ENCODE measurements around the gene LRMDA.

The LRMDA gene

DNA sequence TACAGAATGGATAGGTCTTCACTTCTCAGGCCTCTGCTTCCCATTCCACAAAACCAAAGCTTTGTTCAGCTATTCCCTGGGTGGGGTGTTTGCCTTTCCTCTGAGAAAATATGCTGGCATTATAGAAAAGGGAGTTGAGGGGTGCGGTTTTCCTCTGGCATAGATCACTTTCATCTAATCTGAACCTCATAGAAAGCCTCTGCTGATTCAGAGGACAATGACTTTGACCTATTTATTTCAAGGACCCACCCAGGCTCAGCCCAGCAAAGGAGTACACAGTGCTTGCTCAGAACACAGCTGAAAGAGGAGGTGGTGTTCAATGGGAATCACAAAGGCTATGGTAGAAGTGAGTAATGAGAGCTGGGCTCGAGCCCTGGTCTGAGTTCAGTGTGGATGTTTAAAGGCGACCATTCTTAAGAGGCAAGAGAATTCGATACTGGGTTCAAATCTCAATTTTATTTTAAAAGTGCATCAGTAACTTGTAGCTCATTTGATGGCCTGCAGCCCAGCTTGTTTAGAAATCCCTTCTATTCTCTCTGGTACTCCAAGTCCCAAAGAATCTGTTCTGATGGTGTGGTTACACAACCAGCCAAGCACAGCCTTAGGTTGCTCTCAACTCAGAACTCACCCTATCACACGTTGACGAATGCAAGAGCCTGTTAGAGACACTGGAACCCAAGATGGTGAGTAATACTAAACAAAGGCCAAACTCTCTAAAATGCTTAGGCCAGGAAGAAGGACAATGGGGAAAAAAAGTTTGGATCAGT is 1012.8 kb downstream of the LRMDA start:
- DNase-seq = no peak

DNA sequence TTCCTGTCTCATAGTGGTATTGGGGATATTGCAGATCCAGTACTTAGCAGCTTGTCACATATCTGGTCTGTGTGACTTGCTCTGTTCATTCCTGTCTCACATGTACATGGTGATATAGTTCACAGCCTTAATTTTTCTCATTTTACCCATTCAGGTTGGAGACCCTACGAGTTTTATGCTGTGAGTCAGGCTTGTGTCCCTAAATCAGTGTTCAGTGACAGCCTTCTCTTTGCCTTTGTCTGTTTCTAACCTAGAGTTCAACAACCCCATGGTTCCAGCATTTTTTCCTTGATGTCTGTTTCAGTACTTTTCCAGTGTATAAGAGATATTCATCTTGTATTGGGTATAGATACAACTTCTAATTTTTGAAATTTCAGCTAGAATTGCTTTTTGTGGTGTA is 1016.2 kb downstream of the LRMDA start:
- no peak for DNase-seq

DNA sequence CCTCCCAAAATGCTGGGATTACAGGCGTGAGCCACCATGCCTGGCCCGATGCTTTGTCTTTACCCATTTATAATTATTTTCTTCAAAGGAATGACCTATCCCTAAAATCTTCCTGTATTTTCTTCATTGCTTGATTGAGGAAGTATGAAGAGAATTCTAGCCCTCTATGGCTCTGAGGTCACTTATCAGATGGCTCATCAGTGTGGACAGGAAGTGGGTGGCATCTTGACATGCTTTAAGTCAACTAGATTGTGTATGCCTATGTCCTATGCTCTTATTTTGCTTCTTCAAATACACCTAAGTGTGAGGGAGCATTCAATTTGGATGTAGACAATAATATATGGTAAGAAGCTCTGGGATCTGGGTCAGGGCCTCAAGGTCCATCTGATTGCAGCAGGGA is 1020.5 kb downstream of the LRMDA start:
- no peak for DNase-seq

DNA sequence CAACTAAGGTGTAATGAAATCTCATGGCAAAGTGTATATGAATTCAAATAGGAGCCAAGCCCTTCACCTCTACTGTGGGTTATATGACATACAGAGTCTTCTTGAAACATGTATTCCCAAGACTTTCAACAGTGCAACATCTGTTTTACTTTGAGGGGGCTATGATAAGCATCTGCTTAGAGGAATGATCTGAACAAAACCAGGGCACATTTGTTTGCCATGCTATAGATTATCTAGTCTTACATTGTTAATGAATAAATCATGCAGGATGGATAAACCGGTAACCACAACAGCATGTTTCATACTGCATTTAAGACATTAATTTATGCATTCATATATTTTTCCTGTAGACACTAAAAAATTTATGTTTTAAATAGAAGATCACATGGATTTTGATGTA is 1021.9 kb downstream of the LRMDA start:
- DNase-seq = no peak

DNA sequence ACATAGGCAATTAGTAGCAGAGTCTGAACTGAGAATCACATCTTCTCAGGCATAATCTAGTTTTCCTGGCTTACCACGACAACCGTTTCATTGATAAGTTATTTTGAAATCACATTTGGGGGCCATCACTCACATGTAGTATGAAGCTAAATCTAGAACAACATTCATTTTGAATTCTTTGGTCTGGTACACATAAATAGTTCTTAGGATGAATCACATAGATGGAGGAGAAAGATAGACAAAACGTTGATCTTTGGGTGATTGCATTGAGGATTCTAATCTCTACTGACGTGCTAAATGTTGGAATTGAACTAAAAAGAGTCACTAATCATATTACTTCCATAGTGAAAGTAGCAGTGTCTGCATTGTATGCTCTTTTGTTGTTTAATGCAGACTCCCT is 1022.6 kb downstream of the LRMDA start:
- no peak for DNase-seq

DNA sequence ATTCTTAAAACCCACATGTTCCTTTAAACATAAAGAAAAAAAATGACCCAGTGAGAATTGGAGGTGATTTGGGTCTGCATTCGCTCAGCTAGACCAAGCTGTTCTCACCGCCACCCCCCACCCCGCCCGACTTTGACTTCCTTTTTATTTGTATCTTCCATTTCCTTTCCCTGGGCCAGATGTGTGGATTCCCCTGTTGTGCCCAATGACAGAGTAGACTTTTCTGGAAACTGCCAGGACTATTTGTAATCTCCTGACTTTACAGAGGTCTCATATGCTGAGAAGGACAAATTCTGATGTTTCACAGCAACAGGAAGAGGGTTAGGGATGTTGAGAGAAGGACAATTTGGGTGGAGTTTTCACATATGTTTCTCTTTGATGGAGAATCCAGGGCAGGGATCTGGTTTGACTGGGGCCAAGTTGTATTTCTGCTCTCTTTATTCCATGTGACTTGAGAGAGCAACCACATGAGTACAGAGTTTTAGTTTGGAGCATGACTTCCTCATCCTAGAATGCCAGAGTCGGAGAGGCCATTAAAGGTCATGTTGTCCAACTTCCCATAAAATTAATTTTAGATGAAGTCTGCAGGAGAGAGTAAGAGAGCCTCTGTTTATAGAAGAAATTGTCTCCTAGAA is 1023.2 kb downstream of the LRMDA start:
- no peak for DNase-seq

DNA sequence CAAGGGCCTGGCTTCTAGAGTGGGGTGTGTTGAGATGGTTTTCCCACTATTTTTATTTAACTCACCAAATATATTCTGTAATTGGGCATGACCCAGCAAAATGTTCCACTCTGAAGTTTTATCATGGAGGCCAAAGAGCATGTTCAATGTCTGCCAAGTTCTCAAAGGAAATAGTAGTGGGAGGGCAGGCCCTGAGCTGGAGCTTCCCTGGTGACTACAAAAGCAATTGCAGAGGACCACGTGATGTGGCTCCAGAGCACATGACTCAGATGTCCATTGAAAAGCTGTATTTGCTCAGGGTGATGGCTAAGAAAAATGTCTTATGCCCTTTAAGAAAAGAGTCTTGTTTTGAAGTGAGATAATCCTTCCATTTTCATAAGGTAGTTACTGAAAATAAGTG is 1024.8 kb downstream of the LRMDA start:
- no peak for DNase-seq

DNA sequence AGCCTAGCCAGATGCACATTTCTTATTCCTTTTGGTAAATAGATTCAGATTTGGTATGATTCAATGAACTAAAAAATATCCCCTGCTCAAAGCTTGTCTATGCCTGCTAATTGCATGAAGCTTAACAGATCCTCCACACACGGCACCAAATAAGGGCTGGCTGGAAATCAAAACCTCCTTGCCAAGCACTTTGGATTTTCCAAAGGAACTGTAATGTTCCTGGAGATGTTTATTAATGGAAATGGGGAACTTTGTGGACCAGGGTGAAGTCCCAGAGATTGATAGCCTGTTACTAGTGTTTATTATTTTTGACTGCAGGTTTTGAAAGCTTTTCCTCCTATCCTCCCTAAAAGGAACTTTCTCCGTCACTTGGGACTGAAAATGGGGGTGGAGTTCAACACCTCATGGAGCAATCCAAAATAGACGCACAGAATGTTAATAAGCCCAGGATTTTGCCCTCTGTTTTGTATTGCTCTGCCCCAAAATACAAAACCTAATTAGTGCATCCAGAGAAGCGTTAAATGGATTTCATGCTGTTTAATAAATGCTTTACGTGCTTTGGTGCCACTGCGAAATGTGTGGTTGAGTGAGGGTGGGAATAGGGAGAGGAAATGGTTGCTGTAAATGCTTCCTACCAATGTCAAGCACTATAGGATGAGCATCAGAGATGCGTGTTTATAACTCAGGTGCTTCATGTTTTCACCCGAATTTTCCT is 1027.7 kb downstream of the LRMDA start:
- no peak for DNase-seq

DNA sequence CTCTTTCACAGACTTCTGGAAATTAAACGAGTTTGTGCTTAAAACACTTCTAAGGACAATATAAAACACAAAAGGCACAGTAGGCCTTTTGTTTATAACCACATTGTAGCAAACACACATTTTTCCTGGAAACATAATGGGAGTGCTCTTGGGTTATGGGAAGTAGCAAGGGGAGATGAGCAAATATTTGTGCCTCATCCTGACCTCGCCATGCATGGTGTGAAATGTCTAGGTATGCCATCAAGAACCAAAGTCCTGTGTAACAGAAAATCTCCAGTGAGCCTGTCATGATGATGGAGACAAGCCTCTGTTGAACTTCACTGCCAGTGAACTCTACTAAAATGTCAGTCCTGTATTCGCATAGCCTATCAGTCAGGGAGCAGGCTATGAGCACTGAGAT is 1029.6 kb downstream of the LRMDA start:
- DNase-seq = no peak

DNA sequence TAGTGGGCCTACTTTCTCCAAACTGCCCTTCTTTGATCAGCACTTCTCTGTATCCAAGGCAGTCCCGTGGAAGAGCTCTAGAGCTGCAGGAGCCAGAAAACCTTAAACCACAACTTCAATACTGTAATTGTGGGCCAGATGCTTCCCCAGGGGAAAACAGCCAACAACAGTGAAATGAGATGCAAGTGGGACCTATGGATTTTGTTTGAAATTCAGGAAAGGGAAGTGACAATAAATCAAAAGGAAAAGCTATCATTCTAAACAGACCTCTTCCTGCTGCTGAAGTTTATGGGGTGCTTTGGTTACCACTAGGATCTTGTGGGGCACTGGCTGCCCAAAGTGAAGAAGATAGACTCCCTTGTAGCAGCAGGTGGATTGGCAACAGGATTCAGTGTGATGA is 1031.7 kb downstream of the LRMDA start:
- no peak for DNase-seq

DNA sequence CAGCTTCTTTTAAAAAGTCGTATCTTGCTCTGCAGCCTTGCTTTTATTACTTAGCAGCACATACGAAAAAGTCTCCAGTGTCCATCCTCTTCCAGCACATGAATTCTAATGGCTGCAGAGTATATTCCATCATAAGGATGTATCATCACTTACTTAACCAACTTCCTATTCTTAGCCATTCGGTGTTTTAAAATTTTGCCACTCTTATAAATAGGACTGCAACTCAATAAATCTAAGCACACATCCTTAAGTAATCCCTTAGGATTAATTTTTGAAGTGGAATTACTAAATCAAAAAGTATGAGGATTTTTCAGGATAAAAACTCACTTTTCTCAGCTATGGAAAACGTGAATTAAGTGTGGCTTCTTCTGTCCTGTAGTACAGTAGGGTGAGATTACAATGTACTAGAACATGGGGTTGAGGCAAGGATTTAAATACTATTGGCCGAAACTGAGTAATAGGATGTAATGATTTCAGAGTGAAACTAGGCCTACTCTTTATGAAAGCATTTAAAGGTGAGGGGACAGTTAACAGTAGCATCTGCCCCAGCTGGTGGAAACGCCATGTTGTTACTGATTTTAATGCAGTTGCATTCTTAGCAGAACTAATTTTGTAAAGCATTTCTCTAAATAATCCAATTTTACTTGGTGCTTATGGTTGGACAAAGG is 1035.5 kb downstream of the LRMDA start:
- DNase-seq = no peak

DNA sequence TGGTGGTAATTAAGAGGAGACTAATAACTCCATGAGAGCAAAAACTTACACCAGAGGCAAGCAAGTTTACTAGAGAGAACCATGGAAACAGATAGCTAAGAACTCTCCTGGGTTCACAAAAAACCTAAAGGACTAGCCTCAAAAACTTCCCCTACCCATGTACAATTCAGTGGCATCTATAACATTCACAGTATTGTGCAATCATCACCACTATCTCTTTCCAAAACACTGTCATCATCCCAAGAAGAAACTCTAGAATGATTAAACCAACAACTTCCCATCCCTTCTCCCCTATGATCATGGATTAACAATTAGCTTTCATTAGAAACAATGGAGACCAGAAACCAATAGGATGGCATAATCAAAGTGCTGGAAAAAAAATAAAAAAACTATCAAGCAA is 1038.3 kb downstream of the LRMDA start:
- DNase-seq = no peak

DNA sequence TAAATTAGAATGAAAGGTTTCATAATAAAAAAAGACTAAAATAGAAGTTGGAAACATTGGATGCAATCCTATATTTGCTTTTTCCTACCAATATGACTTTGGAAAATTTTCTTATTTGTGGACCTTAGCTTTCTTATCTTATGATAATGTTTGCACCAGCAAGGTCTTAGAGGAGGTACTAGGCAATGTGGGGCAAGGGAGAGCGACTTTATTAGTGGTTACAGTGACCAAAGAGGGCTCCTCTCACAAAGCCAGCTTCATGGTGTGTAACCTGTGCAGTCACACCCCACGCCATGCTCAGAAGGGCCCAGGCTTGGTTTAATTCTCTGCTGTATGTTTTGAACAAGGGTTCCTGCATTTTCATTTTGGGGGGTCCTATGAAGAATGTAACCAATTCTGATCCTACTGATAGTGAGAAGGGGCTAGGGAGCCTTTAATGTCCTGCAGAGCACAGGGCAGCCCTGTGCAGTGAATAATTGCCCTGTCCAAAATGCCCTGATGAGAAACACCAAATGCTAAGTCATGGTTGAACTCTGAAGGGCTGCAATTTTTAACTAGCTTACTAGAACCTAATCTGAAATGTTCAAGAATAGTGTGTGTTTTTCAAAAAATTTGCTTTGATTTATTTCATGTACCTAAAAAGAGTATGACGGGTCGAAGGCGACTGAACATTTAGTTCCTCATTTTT is 1047.8 kb downstream of the LRMDA start:
- DNase-seq = no peak

DNA sequence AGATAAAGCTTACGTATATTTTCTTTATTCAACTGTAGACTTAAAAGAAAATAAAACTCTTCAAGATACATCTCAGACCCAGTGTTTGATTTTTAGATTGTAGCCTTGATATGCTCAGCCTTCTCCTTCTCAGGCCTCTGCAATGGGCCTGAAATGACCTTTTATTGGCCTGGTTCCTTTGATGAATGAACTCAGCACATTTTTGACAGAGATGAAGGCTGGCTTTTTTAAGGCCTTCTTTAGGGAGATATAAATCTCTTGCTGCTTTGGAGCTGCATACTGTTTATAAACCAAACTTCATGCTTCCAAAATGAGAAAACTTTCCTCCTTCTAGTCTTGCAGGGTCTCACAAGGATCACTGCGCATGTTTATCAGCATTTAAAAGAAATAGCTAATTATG is 1049.8 kb downstream of the LRMDA start:
- DNase-seq = no peak

DNA sequence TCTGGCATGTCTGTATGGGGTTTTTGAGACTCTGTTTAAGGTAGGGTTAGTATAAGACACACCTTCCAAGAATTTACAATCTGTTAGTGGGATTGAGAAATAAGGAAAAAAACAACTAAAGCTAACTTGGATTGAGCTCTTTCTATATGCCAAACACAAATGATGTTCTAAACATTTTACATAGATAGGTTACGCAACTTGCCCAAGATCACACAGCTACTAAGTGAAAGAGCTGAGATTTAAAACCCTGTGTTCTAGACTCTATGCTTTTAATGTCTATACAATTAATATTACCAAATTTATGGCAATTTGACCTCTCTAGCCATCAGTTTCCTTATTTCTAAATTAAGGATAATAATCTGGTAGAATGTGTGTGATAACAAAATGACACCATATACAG is 1056.2 kb downstream of the LRMDA start:
- no peak for DNase-seq

DNA sequence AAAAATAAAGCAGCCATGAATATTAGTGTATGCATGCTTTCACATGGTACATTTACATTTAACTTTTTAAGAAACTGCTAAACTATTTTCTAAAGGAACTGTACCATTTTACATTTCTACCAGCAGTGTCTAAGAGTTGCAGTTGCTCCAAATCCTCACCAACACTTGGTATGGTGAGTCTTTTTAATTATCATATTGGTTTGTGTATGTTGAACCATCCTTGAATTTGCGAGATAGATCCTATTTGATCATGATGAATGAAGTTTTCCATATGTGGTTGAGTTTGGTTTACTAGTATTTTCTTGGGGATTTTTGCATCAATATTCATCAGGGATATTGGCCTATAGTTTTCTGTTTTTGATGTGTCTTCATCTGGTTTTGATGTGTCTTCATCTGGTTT is 1057.2 kb downstream of the LRMDA start:
- no peak for DNase-seq

DNA sequence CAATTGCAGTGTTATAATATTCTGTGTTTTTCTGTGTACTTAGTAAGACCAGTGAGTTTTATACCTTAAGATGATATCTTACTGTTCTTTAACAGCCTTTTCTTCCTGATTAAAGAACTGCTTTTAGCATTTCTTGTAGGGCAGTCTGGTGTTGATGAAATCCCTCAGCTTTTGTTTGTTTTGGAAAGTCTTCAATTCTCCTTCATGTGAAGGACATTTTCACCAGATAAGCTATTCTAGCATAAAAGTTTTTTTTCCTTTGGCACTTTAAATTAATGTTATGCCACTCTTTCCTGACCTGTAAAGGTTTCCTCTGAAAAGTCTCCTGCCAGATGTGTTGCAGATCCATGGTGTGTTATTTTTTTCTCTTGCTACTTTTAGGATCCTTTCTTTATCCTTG is 1059.8 kb downstream of the LRMDA start:
- no peak for DNase-seq

DNA sequence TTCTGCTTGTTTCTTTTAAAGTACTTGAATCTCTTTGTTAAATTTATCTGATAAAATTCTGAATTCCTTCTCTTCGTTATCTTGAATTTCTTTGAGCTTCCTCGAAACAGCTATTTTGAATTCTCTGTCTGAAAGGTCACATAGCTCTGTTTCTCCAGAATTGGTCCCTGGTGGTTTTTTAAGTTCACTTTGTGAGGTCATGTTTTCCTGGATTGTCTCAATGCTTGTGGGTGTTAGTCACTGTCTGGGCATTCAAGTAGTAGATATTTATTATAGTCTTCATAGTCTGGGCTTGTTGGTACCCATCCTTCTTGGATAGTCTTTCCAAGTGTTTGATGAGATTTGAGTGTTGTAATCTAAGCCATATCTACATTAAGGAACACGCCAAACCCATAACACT is 1060.6 kb downstream of the LRMDA start:
- no peak for DNase-seq

DNA sequence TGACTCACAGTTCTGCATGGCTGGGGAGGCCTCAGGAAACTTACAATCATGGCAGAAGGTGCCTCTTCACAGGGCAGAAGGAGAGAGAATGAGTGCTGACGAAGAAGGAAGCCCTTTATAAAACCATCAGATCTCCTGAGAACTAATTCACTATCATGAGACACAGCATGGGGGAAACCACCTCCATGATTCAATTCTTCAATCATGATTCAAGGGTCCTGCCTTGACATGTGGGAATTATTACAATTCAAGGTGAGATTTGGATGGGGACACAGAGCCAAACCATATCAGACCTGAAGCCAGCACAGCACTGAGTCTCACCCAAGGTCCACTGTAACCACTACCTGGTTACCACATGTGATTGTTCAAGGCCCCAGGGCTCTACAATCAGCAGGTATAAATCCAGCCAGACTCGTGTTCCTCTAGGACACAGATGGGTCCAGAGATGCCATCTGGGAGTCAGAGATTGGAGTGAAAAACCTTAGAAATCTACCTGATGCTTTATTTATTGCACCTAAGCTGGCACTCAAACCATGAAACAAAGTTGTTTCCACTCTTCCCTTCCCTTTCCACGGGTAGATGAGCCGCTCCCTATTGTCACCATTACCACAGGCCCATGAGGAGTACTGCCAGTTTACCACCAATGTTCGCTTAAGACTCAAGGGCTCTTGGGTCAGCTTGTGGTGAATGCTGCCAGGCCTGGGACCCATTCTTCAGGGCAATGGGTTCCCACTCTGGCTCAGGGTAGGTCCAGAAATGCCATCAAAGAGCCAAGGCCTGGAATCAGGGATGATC is 1061.5 kb downstream of the LRMDA start:
- no peak for DNase-seq

DNA sequence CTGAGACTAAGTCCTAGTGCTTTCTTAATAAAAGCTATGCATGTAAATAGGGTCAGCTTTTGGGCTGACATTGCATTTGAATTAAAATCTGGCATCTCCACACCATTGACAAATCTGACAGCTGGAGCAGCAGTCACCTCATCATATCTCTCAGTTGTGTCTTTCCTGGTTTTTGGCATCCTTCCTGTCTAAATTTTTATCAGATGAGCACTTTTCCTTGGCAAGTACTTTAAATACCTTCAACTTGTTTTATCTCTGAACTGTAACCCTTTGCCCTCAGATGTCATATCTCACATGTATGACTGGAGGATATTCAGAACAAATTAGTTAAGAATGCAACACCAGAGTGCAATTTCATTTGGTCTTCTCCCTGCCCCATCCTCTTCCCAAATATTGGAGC is 1066.2 kb downstream of the LRMDA start:
- DNase-seq = no peak

DNA sequence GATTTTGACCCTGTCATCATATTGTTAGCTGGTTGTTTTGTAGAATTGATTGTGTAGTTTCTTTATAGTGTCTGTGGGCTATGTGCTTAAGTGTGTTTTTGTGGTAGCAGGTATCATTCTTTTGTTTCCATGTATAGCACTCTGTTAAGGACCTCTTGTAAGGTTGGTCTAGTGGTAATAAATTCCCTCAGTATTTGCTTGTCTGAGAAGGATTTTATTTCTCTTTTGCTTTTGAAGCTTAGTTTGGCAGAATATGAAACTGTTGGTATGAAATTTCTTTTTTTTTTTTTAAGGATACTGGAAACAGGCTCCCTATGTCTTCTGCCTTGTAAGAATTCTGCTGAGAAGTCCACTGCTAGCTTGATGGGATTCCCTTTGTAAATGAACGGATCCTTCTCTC is 1073.4 kb downstream of the LRMDA start:
- no peak for DNase-seq

DNA sequence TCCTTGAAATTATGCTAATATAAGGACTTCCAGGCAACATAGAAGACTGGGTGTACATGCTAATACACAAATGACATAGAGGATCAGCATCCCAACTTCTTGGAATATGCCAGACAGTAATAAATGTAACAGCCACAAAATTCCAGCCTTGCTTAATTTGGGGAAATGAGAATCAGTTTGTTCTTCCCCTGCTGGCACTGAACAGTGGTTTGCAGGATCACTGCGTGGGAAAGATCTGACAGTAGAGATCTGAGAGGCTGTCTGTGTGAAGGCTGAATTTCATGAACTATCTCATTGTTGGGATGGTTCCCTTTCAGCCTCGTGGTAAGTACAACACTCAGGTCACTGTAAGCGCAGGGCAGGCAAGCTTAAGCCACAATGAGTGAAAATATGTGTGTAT is 1078.0 kb downstream of the LRMDA start:
- DNase-seq = no peak

Data from KG1 (cell line).